K562 treated with DMSO at 1 percent for 24 hours (cell line): ENCODE measurements around the gene PDZK1. TPM values are rescaled to one million over a fixed set of nuclear protein-coding genes. Genes with fewer than 3 reads are reported as not detected.

Source experiments
- total RNA-seq: library from RNA; unstranded; fragments of 300-600 nt; gene quantifications from 2 replicates; pipeline ENCODE4 v1.2.3, GENCODE V29; 2022; ENCODE audit warnings: low read depth; ENCODE audit not compliant: insufficient read depth

The PDZK1 gene
- total RNA-seq = 0.27 TPM in 1 of 2 replicates, not detected in the other

GRCh38 chr1:145707183-145707867, at the start of gene PDZK1:
Gene PDZK1 (minus strand): TSS chr1:145707368. CDS start chr1:145688021, 19,347 bp downstream.

DNA sequence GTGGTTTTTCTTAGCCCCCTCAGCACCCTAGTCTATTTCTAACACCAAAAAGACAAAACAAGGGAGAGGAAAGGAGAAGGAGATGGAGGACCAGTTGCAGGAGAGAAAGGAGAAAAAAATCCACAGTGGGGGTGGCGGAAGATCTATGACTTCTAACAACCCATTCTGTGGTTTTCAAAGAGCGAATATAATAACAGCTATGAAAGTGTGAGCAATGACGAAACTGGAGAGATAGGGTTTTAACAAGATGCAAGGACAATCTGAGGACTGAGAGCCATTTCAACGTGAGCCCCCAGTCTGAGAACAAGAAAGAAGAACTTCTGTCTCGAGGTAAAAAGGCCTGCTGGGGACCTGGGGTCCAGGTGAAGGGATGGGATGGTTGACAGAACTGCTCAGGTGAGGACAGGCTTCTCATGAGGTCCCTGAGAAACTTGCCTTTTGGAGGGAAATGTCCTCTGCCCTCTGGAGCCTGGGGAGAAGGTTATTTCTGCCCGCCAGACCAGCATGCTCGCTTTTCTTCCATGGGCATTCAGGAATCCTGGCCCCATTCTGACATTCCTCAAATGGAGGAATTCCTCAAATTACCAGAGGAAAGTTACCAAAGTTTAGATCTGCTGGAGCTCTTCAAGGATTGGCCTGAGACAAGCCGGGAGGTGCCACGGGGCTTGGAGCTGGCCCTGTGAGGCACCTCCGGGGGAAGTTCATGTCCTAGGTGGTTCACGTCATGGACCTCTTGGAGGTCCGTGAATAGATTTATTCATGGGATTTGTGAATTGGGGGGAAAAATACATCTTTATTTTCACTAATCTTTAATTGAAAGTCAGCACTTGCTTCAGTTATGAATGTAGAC, 12.3 kb upstream of the PDZK1 start, which contains the start of gene CD160:
CD160 (plus strand) TSS at position 270 of the 850 bp plus-strand sequence. CDS start 8,829 bp downstream, outside the sequence.

Other genes with a start within 250 kb of the PDZK1 start
- gene GPR89A, start 99.4 kb downstream of the PDZK1 start, total RNA-seq = 10.8 and 11.8 TPM in 2 replicates
- not detected in 2 replicates for gene CD160, start 12.1 kb upstream of the PDZK1 start, total RNA-seq
- gene RNF115, start 116.7 kb upstream of the PDZK1 start, total RNA-seq = 6.0 and 6.1 TPM in 2 replicates
- gene POLR3C, start 116.8 kb upstream of the PDZK1 start, total RNA-seq = 45.7 and 47.6 TPM in 2 replicates
- 9.2 and 10.1 TPM in 2 replicates for gene NUDT17, start 138.3 kb upstream of the PDZK1 start, total RNA-seq
- 21.1 and 28.0 TPM in 2 replicates for gene PIAS3, start 151.7 kb upstream of the PDZK1 start, total RNA-seq
- gene ANKRD35, start 178.5 kb upstream of the PDZK1 start, total RNA-seq = 0.29 and 0.47 TPM in 2 replicates
- gene ITGA10, start 202.7 kb upstream of the PDZK1 start, total RNA-seq = 0.21 and 0.41 TPM in 2 replicates
- gene PEX11B, start 211.3 kb upstream of the PDZK1 start, total RNA-seq = 26.7 TPM in 2 replicates
- gene RBM8A, start 220.1 kb upstream of the PDZK1 start, total RNA-seq = 153 and 166 TPM in 2 replicates